OCI-LY7 (cell line): ENCODE measurements around the gene CYTH3.

Experiments used
- EZH2phosphoT487 ChIP-seq: fragments of 200-600 bp; sonication (generic); IDR thresholded peaks from 2 replicates; pipeline ENCODE4 v1.6.1; 2018; ENCODE audit warnings: low read depth, borderline replicate concordance, mild to moderate bottlenecking, mixed run types, antibody characterized with exemption, low read length, moderate library complexity, mixed read lengths
- TF ChIP-seq, protein P1 (sequence below): fragments of 200-600 bp; sonication (generic); conservative IDR thresholded peaks from 2 replicates; pipeline ENCODE4 v1.5.1; 2014; ENCODE audit warnings: mild to moderate bottlenecking, antibody characterized with exemption, low read length, moderate library complexity, mixed read lengths

- TF ChIP-seq, protein P1, sequence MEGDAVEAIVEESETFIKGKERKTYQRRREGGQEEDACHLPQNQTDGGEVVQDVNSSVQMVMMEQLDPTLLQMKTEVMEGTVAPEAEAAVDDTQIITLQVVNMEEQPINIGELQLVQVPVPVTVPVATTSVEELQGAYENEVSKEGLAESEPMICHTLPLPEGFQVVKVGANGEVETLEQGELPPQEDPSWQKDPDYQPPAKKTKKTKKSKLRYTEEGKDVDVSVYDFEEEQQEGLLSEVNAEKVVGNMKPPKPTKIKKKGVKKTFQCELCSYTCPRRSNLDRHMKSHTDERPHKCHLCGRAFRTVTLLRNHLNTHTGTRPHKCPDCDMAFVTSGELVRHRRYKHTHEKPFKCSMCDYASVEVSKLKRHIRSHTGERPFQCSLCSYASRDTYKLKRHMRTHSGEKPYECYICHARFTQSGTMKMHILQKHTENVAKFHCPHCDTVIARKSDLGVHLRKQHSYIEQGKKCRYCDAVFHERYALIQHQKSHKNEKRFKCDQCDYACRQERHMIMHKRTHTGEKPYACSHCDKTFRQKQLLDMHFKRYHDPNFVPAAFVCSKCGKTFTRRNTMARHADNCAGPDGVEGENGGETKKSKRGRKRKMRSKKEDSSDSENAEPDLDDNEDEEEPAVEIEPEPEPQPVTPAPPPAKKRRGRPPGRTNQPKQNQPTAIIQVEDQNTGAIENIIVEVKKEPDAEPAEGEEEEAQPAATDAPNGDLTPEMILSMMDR: no peak
- TF ChIP-seq EZH2phosphoT487: no peak
Measured at GRCh38 chr7:6262221-6262620, 10.2 kb downstream of the CYTH3 start.
